H1 (cell line): Measurements from ENCODE around the gene RUVBL2. TPM values are rescaled to one million over a fixed set of nuclear protein-coding genes. Genes with fewer than 3 reads are reported as not detected.
A peak's percentile ranks its signal among the peaks of the same experiment; 100 is the strongest.

Experiments used
- CTCF ChIA-PET: fragments of 300-600 bp; sonication (Branson Sonifier 250); formaldehyde crosslinking; loops from one replicate; lab custom pipeline; 2021; ENCODE audit not compliant: partially characterized antibody; lab: Charles Lee
- POLR2A ChIA-PET: fragments of 300-600 bp; sonication (Branson Sonifier 250); formaldehyde crosslinking; loops from one replicate; lab custom pipeline; 2021; ENCODE audit warnings: inconsistent platforms; ENCODE audit not compliant: partially characterized antibody; lab: Charles Lee
- DNase-seq, 2 experiments: peaks; one replicate each; pipeline versions ENCODE4 v3.0.0 to v3.0.0-alpha.2; 2010 to 2022; ENCODE audit warnings: low spot score in 2 of 2, low read depth in 1 of 2, mixed read lengths in 1 of 2
- FAIRE-seq: peaks from 2 replicates; lab custom pipeline; 2011; peaks lifted over from hg19 to GRCh38; lab: Jason Lieb, UNC
- H2AFZ ChIP-seq: 2 replicates; pipeline ENCODE4 v1.8.1; 2012; ENCODE audit warnings: low read length, inconsistent platforms
- H2AK5ac ChIP-seq: 2 replicates; pipeline ENCODE4 v1.6.1; 2013; ENCODE audit warnings: low read depth, low read length
- H2BK120ac ChIP-seq: replicated peaks from 2 replicates; pipeline ENCODE3; 2013; ENCODE audit warnings: low read depth, low read length, inconsistent platforms
- H2BK12ac ChIP-seq: 2 replicates; pipeline ENCODE4 v1.6.1; 2013; ENCODE audit warnings: low read depth, low read length
- H2BK15ac ChIP-seq: 2 replicates; pipeline ENCODE4 v1.6.1; 2013; ENCODE audit warnings: low read length
- H2BK20ac ChIP-seq: 2 replicates; pipeline ENCODE4 v1.6.1; 2013; ENCODE audit warnings: low read length
- H2BK5ac ChIP-seq: 2 replicates; pipeline ENCODE4 v1.6.1; 2013; ENCODE audit warnings: low read depth, low read length
- H3K14ac ChIP-seq: 2 replicates; pipeline ENCODE4 v1.6.1; 2013; ENCODE audit warnings: inconsistent platforms; ENCODE audit not compliant: insufficient read length
- H3K18ac ChIP-seq: 2 replicates; pipeline ENCODE4 v1.6.1; 2013; ENCODE audit warnings: low read length; ENCODE audit errors: extremely low read depth
- H3K23ac ChIP-seq: 2 replicates; pipeline ENCODE4 v1.6.1; 2013; ENCODE audit warnings: inconsistent platforms; ENCODE audit not compliant: insufficient read length
- H3K23me2 ChIP-seq: 2 replicates; pipeline ENCODE4 v1.6.1; 2013; ENCODE audit warnings: low read depth, low read length
- H3K27ac ChIP-seq: 2 replicates; pipeline ENCODE4 v1.6.1; 2011; ENCODE audit warnings: low read depth, low read length, inconsistent platforms
- H3K27me3 ChIP-seq, 4 experiments: replicated peaks in 1 of 4; 1 replicate in 1 of 4; 2 replicates in 3 of 4; pipeline versions ENCODE4 v1.6.1 to v1.8.1; 2011 to 2013; ENCODE audit warnings: low read length in 3 of 4, mild to moderate bottlenecking in 3 of 4, inconsistent platforms in 2 of 4, mixed read lengths in 2 of 4, moderate library complexity in 1 of 4; ENCODE audit not compliant: control insufficient read depth in 3 of 4, insufficient read depth in 3 of 4; ENCODE audit errors: extremely low read depth in 1 of 4
- H3K36me3 ChIP-seq, 4 experiments: 2 replicates each; pipeline versions ENCODE4 v1.6.1 to v1.8.1; 2011 to 2013; ENCODE audit warnings: mild to moderate bottlenecking in 4 of 4, low read length in 3 of 4, moderate library complexity in 2 of 4, control low read depth in 1 of 4, inconsistent platforms in 1 of 4; ENCODE audit not compliant: insufficient read depth in 4 of 4, control insufficient read depth in 2 of 4
- H3K4ac ChIP-seq: replicated peaks from 2 replicates; pipeline ENCODE3; 2013; ENCODE audit warnings: low read length, low read depth, mixed read lengths, inconsistent platforms; ENCODE audit not compliant: insufficient read length
- H3K4me1 ChIP-seq, 4 experiments: replicated peaks in 1 of 4; 1 replicate in 1 of 4; 2 replicates in 3 of 4; pipeline versions ENCODE4 v1.6.1 to v1.8.1; 2011 to 2013; ENCODE audit warnings: low read length in 3 of 4, inconsistent platforms in 2 of 4, mixed read lengths in 1 of 4; ENCODE audit not compliant: insufficient read depth in 4 of 4, control insufficient read depth in 3 of 4
- H3K4me2 ChIP-seq, 2 experiments: 2 replicates each; pipeline versions ENCODE4 v1.6.1 to v1.8.1; 2011 to 2013; ENCODE audit warnings: low read depth in 2 of 2, low read length in 2 of 2, control low read depth in 1 of 2, inconsistent platforms in 1 of 2, mild to moderate bottlenecking in 1 of 2; ENCODE audit not compliant: insufficient read depth in 1 of 2
- H3K4me3 ChIP-seq, 4 experiments: fragments of 200-600, 300-600 bp in 1 of 4; sonication (generic), shearing (Covaris generic), sonication (Bioruptor Twin) in 1 of 4; 2 replicates each; pipeline versions ENCODE4 v1.5.1 to v1.8.1; 2011 to 2016; ENCODE audit warnings: low read length in 4 of 4, low read depth in 3 of 4, control low read depth in 2 of 4, inconsistent platforms in 2 of 4, mild to moderate bottlenecking in 2 of 4, mixed read lengths in 1 of 4, moderate library complexity in 1 of 4; ENCODE audit not compliant: insufficient read depth in 2 of 4; ENCODE audit errors: extremely low read depth in 1 of 4
- H3K56ac ChIP-seq: replicated peaks from 2 replicates; pipeline ENCODE3; 2013; ENCODE audit warnings: low read depth, mild to moderate bottlenecking, mixed read lengths, low read length, inconsistent platforms; ENCODE audit not compliant: insufficient read length
- H3K79me1 ChIP-seq: 2 replicates; pipeline ENCODE4 v1.6.1; 2013; ENCODE audit warnings: low read depth, low read length, control low read depth
- H3K79me2 ChIP-seq, 2 experiments: 2 replicates each; pipeline versions ENCODE4 v1.6.1 to v1.8.1; 2012 to 2013; ENCODE audit warnings: low read length in 2 of 2, mild to moderate bottlenecking in 2 of 2, inconsistent platforms in 1 of 2; ENCODE audit not compliant: insufficient read depth in 2 of 2, control insufficient read depth in 1 of 2
- H3K9ac ChIP-seq, 4 experiments: replicated peaks in 1 of 4; 1 replicate in 1 of 4; 2 replicates in 3 of 4; pipeline versions ENCODE4 v1.6.1 to v1.8.1; 2011 to 2013; ENCODE audit warnings: low read depth in 3 of 4, low read length in 3 of 4, control low read depth in 2 of 4, mild to moderate bottlenecking in 2 of 4, moderate library complexity in 2 of 4, inconsistent platforms in 1 of 4; ENCODE audit errors: extremely low read depth in 1 of 4
- H3K9me3 ChIP-seq, 2 experiments: 2 replicates each; pipeline versions ENCODE4 v1.6.1 to v1.8.1; 2012 to 2013; ENCODE audit warnings: mild to moderate bottlenecking in 2 of 2, moderate library complexity in 2 of 2, control low read depth in 1 of 2, inconsistent platforms in 1 of 2, low read depth in 1 of 2, low read length in 1 of 2, mixed read lengths in 1 of 2; ENCODE audit not compliant: insufficient read depth in 2 of 2
- H4K20me1 ChIP-seq, 2 experiments: replicated peaks in 1 of 2; 2 replicates each; pipeline versions ENCODE3 to v1.8.1; 2011 to 2013; ENCODE audit warnings: inconsistent platforms in 2 of 2, low read length in 2 of 2, mild to moderate bottlenecking in 1 of 2; ENCODE audit not compliant: insufficient read depth in 2 of 2, control insufficient read depth in 1 of 2
- H4K5ac ChIP-seq: 2 replicates; pipeline ENCODE4 v1.6.1; 2013; ENCODE audit warnings: low read length, low read depth, mixed read lengths, inconsistent platforms; ENCODE audit not compliant: insufficient read length
- H4K8ac ChIP-seq: 2 replicates; pipeline ENCODE4 v1.8.0; 2013; ENCODE audit warnings: mild to moderate bottlenecking, moderate library complexity, low read length, inconsistent platforms; ENCODE audit not compliant: insufficient read depth; ENCODE audit errors: extremely low read depth
- H4K91ac ChIP-seq: replicated peaks from 2 replicates; pipeline ENCODE3; 2013; ENCODE audit warnings: low read length, mixed read lengths, inconsistent platforms; ENCODE audit not compliant: insufficient read length
- BACH1 ChIP-seq: IDR thresholded peaks from 2 replicates; pipeline ENCODE4 v1.6.1; 2012; ENCODE audit warnings: low read length, improper control_type of control experiment
- EZH2 ChIP-seq: fragments of 200-600 bp; sonication (generic); IDR thresholded peaks from 2 replicates; pipeline ENCODE4 v1.7.1; 2012; ENCODE audit warnings: low read depth, mild to moderate bottlenecking, moderate library complexity, low read length, inconsistent platforms; ENCODE audit not compliant: severe bottlenecking
- HDAC2 ChIP-seq, 2 experiments: fragments of 300-600 bp in 1 of 2; sonication (generic) in 1 of 2; IDR thresholded peaks; 2 replicates each; pipeline ENCODE4 v1.6.1; 2011 to 2012; ENCODE audit warnings: low read depth in 2 of 2, low read length in 2 of 2, mild to moderate bottlenecking in 2 of 2, moderate library complexity in 2 of 2, borderline replicate concordance in 1 of 2, inconsistent platforms in 1 of 2
- HDAC6 ChIP-seq: IDR thresholded peaks from one replicate; pipeline ENCODE4 v1.7.1; 2012; ENCODE audit warnings: low read depth, mild to moderate bottlenecking, inconsistent platforms, low read length, moderate library complexity
- KDM5A ChIP-seq: fragments of 200-600 bp; IDR thresholded peaks from 2 replicates; pipeline ENCODE4 v1.7.1; 2012; ENCODE audit warnings: mild to moderate bottlenecking, low read length, inconsistent platforms, mixed read lengths
- NANOG ChIP-seq: IDR thresholded peaks from 2 replicates; pipeline ENCODE4 v1.6.1; 2011; ENCODE audit warnings: low read length, low read depth, mild to moderate bottlenecking, inconsistent platforms; ENCODE audit not compliant: insufficient read depth, poor library complexity, severe bottlenecking
- POLR2AphosphoS5 ChIP-seq: IDR thresholded peaks from 2 replicates; pipeline ENCODE4 v1.6.1; 2011; ENCODE audit warnings: low read depth, low read length
- POU5F1 ChIP-seq: IDR thresholded peaks from 2 replicates; pipeline ENCODE4 v1.6.1; 2011; ENCODE audit warnings: low read depth, mild to moderate bottlenecking, low read length, moderate library complexity
- RBBP5 ChIP-seq: IDR thresholded peaks from 2 replicates; pipeline ENCODE4 v1.7.1; 2012; ENCODE audit warnings: low read depth, mild to moderate bottlenecking, inconsistent platforms, low read length, moderate library complexity, borderline replicate concordance
- TCF12 ChIP-seq: IDR thresholded peaks from 2 replicates; pipeline ENCODE4 v1.6.1; 2011; ENCODE audit warnings: low read depth, mild to moderate bottlenecking, low read length
- YY1 ChIP-seq: IDR thresholded peaks from 2 replicates; pipeline ENCODE4 v1.6.1; 2011; ENCODE audit warnings: low read depth, mild to moderate bottlenecking, low read length
- WGBS, 2 experiments: shearing (Covaris generic) in 1 of 2; methylation state at CpG; one replicate each; pipeline versions ENCODE4 v1.1.6 to v1.1.7; 2013 to 2015; ENCODE audit warnings: low lambda C conversion rate in 2 of 2, mixed read lengths in 2 of 2, inconsistent platforms in 1 of 2, low coverage in 1 of 2, missing lambda C conversion rate in 1 of 2; ENCODE audit not compliant: insufficient replicate concordance in 2 of 2, insufficient coverage in 1 of 2, insufficient read length in 1 of 2; ENCODE audit errors: extremely low coverage in 1 of 2, missing lambda C conversion rate in 1 of 2; 5-methylcytosine and 5-hydroxymethylcytosine counted together
- polyA plus RNA-seq, 7 experiments: library from polyadenylated mRNA; depleted of rRNA in 3 of 7; stranded (reverse) in 5 of 7; unstranded in 2 of 7; fragments of >200 nt in 5 of 7; fragments of 200-250 nt in 2 of 7; gene quantifications; 1 replicate in 5 of 7; 2 replicates in 1 of 7; 4 replicates in 1 of 7; pipeline versions ENCODE4 v1.2.1 to v1.2.3, GENCODE V29; 2011 to 2013; ENCODE audit warnings: missing spikeins in 2 of 7, mixed read lengths in 2 of 7
- total RNA-seq: library from RNA; stranded (reverse); fragmentation: NEBNext Ultra II Directional; extraction: Animal tissue kit (Norgen Biotek cat#: 25700); gene quantifications from 2 replicates; pipeline ENCODE4 v1.2.1, GENCODE V29; 2021

Gene RUVBL2
- total and polyA plus RNA-seq, 2 of the 8 experiments (the other 6 are each of a cell fraction or from before 2014, with no cell fraction given): 152 to 247 TPM

GRCh38 chr19:48963371-48964204 is 30.1 kb upstream of the RUVBL2 start:
- peak overlapping the region; percentile 96 for H4K91ac ChIP-seq
- ChIA-PET POLR2A (interaction anchor here (0.6 to 5.4 kb wide), 45 partner anchors 9 to 543 kb away, joined by 3 to 56 read pairs (median 3); partner anchors contain the start of genes BAX, DHDH, GYS1 and NUCB1), CTCF (interaction anchor here (0.6 to 1.9 kb wide), 7 partner anchors 8 to 1425 kb away, joined by 3 to 7 read pairs (median 6); partner anchors contain the start of gene RUVBL2)
- H4K8ac ChIP-seq: peak overlapping the region; percentile 89
- H3K27me3 ChIP-seq: no peaks in the 10 kb centered on the region
- H2BK12ac ChIP-seq: peak overlapping the region; percentile 84
- no peak overlapping the region for H2AFZ ChIP-seq
- H2BK120ac ChIP-seq: peak overlapping the region; percentile 67
- peaks cover 4 to 17% (median 12%) of the 10 kb centered on the region in 4 experiments for H3K4me1 ChIP-seq
- H2BK15ac ChIP-seq: peak overlapping the region; percentile 74; the same call in 1 of the 2 replicates
- peak overlapping the region; percentile 94 for H2BK5ac ChIP-seq
- peak; percentile 80 to 88 for DNase-seq
- H3K79me2 ChIP-seq: peaks cover 0 to 13% of the 10 kb centered on the region in 2 experiments; a peak in 2 of 4 replicates
- H3K9ac ChIP-seq: peak overlapping the region in 3 of 4 experiments; percentile 43 to 80 (median 60); a peak in 6 of 7 replicates
- H2BK20ac ChIP-seq: no peak overlapping the region
- no peak overlapping the region for H3K14ac ChIP-seq
- H2AK5ac ChIP-seq: peak overlapping the region; percentile 91
- 11% methylated on average over 28 of the region's 28 CpGs; no CpG with 5 or more reads in 1 of the 2 experiments for WGBS, 2 experiments
- peak overlapping the region; percentile 24 to 59 (median 36) for H3K4me3 ChIP-seq
- no peaks in the 10 kb centered on the region for H3K9me3 ChIP-seq
- peak overlapping the region; percentile 92 for H3K56ac ChIP-seq
- H3K23ac ChIP-seq: no peak overlapping the region
- peaks cover 5% of the 10 kb centered on the region for H3K79me1 ChIP-seq
- FAIRE-seq: no peak
- H3K27ac ChIP-seq: peak overlapping the region; percentile 76
- H4K20me1 ChIP-seq: peaks cover 3 to 19% of the 10 kb centered on the region in 2 experiments
- peak overlapping the region; percentile 67 to 99 for H3K4me2 ChIP-seq
- peaks cover 0 to 25% (median 12%) of the 10 kb centered on the region in 4 experiments; a peak in 5 of 8 replicates for H3K36me3 ChIP-seq
- H3K18ac ChIP-seq: peak overlapping the region; percentile 95
- peak overlapping the region; percentile 90 for H4K5ac ChIP-seq
- peaks cover 17% of the 10 kb centered on the region; the same call in 1 of the 2 replicates for H3K23me2 ChIP-seq
- peak overlapping the region; percentile 97 for H3K4ac ChIP-seq
- TF ChIP-seq BACH1 (peak; percentile 100), RBBP5 (no peak), KDM5A (no peak), NANOG (no peak), EZH2 (no peak), YY1 (peak; percentile 25; the same call in 1 of the 2 replicates), POU5F1 (no peak), HDAC6 (no peak), TCF12 (no peak), HDAC2 (IDR thresholded peaks at IDR 0.05; ENCODE audit: borderline replicate concordance in 1 of 2, low read depth in 2 of 2, low read length in 2 of 2) (no peak), POLR2AphosphoS5 (peak; percentile 78)
